Hematopoietic multipotent progenitor cell treated with erythropoietin and hydrocortisone succinate and interleukin-3 and kit ligand, for 6 days (in vitro differentiated cells): Measurements from ENCODE around the gene COPE.
"Not testable (repeated sequence)": the region's sequence is repeated elsewhere in the genome, so short reads cannot be mapped to it uniquely, and the experiment has no call there.

ENCODE experiments used
- DNase-seq: peaks from one replicate; pipeline ENCODE4 v3.0.0-alpha.2; 2015

The COPE gene

GRCh38 chr19:18939922-18940768 is 21.0 kb upstream of the COPE start:
- DNase-seq: no peak

- DNase-seq: no peak
These were observed 20.0 kb upstream of the COPE start for GRCh38 chr19:18939163-18939562.

DNA sequence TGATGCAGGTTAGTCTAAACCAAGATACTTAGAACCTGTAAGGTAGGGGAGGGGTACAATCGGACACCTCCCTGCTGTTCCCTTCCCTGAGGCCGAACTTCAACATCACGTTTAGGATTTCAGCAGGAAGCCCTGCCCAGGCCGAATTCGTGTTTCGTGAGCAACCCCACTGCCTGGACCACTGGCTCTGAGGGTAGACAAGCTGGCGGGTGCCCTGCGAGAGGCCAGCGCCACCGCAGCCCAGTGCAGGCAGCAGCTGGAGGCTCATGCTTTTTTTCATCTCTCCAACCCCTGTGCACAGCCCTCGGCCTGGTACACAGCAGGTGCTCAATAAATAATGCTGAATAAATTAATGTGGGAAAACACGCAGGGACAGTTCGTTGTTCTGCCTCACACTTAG is 14.1 kb upstream of the COPE start:
- DNase-seq: no peak

DNA sequence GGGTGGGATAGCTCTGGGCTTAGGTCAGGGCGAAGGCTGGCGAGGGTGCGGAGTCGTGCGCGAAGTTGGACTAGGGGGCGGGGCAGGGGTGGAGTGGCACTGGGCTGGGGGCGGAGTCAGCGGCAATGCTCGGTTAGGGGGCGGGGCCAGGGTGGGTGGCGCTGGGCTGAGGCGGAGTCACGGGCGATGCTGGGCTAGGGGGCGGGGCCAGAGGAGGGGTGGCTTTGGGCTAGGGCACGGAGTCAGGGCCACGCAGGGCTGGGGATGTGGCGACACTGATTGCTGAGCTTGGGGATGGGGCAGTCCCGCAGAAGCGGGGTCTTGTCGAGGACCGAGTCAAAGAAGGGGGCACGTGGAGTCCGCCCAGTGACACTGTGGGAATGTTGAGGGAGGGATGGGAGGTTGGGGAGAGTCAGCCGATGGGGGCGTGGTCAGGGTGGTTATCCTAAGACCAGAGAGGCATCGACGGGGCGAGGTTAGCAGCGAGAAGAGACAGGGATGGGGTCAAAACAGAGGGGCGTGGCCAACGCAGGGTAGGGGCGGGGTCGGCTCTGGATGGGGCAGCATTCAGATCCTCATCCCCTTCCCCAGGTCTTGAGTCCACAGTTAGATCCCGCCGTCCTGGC is 13.1 kb upstream of the COPE start:
- DNase-seq: peak; percentile 96

- no peak for DNase-seq
These were observed 12.4 kb upstream of the COPE start for GRCh38 chr19:18931316-18932162.

GRCh38 chr19:18929311-18929710 is 10.1 kb upstream of the COPE start:
- no peak for DNase-seq

DNA sequence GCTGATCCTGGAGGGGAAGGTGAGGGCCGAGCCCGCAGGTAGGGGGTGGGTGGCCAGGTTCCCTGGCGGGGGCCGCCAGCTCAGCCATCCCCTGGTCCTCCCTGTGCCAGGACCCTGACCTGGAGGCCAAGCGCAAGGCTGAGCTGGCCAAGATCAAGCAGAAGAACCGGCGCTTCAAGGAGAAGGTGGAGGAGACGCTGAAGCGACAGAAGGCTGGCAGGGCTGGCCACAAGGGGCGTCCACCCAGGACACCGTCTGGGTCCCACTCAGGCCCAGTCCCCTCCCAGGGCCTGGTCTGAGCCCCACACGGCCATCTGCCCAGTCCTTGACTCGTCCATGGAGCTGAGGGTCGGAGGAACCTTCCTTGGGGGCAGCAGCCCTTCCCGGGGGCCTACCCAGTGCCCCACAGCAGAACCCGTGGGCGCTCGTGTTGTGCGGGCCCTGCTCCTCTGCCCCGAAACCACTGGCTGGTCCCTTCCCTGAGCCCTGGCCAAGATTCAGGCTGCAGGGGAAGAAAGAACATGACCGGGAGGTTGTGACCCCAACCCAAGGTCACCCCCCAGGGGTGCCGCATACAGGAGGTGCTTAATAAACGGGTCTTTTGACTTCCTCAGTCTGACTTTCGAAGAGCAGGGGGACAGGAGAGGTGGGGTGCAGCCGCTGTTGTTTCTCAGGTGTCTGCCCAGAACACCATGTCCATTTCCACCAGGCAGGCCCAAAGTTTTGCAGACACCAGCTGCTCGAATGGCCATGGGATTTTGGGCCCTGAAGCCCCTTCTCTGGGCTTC is 9.0 kb upstream of the COPE start:
- no peak for DNase-seq

DNA sequence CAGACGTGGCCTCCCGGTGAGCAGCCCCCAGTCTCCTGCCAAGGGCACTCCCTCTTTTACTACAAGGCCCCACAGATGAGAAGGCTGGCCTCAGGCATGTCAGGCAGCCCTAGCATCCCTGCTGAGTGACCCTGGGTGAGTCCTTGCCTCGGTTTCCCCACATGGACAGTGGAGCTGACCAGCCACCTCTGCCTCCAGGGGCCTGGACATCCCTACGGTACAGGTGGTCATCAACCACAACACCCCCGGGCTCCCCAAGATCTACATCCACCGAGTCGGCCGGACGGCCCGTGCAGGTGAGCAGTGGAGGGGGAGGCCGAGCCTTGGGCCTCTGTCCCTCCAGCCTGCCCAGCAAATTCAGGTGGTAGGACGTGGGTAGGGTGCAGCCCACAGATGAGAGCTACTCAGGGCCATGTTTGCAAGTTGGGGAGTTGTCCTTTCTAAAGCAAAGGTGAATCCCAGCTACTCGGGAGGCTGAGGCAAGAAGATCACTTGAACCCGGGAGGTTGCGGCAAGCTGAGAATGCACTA is 5.6 kb upstream of the COPE start:
- DNase-seq: no peak

DNA sequence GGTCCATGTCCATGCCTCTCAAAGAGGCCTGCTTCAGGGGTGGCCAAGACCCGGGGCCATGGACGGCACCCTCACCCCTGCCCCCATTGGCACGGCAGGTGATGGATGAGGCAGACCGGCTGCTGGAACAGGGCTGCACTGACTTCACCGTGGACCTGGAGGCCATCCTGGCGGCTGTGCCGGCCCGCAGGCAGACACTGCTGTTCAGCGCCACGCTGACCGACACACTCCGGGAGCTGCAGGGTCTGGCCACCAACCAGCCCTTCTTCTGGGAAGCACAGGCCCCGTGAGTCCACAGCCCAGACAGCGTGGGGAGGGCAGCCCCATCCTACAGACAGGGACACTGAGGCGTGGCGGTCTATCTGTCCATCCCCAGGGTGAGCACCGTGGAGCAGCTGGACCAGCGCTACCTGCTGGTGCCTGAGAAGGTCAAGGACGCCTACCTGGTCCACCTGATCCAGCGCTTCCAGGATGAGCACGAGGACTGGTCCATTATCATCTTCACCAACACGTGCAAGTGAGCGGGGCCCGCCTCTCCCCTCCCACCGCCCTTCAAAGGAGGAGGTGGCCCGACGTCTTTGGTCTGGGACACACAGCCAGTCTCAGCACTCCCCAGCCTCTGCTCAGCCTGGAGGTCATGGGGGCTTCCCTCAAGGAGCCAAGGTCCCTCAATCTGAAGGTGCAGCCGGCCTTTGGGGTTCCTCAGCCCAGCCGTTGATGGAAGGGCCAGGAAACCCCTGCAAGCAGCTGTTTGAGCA is 3.2 kb upstream of the COPE start:
- no peak for DNase-seq

- no peak for DNase-seq
These were observed 2.4 kb upstream of the COPE start for GRCh38 chr19:18921593-18921992.

- no peak for DNase-seq
These were observed 1.2 kb upstream of the COPE start for GRCh38 chr19:18920400-18920799.

GRCh38 chr19:18919900-18920214 is 670 bp upstream of the COPE start:
- no peak for DNase-seq

- not testable (repeated sequence) for DNase-seq
These were observed 1.6 kb downstream of the COPE start for GRCh38 chr19:18917593-18917992.

DNA sequence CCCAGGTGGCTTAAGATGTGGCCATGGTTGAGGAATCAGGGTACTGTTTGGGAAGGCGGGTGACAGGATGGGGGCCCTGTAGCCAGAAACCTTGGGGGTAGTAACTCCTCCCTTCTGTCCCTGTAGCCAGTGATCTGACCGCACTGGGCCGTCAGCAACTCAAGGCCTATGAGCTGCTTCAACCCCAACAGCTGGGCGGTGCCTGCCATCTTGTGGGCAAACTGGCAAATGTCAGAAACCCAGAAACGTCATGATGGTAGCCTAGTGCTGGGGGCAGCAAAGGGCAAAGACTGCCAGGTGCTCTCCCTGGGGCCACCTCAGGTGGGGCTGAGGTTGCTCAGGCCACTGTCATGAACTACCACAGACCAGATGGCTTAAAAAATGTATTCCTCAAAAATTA is 3.5 kb downstream of the COPE start:
- DNase-seq: peak; percentile 81

- DNase-seq: no peak
These were observed 5.7 kb downstream of the COPE start for GRCh38 chr19:18913466-18913865.

GRCh38 chr19:18912933-18913332 is 6.3 kb downstream of the COPE start:
- DNase-seq: no peak

- no peak for DNase-seq
These were observed 8.3 kb downstream of the COPE start for GRCh38 chr19:18910801-18911436.

GRCh38 chr19:18910010-18910409 is 9.2 kb downstream of the COPE start:
- no peak for DNase-seq

GRCh38 chr19:18908917-18909619 is 10.1 kb downstream of the COPE start:
- DNase-seq: no peak

GRCh38 chr19:18906605-18907519 is 12.3 kb downstream of the COPE start:
- DNase-seq: no peak
